Keratinocyte (primary cell): ENCODE data around the gene LRRC3C. TPM values are rescaled to one million over a fixed set of nuclear protein-coding genes. Genes with fewer than 3 reads are reported as not detected.

Experiments used
- DNase-seq: peaks from one replicate; pipeline ENCODE4 v3.0.0-alpha.2; 2011; ENCODE audit warnings: low read depth, missing footprints, low spot score
- FAIRE-seq: peaks from 2 replicates; lab custom pipeline; 2011; peaks lifted over from hg19 to GRCh38; lab: Jason Lieb, UNC
- H2AFZ ChIP-seq: 2 replicates; pipeline ENCODE4 v1.6.0; 2012; ENCODE audit warnings: low read length, control low read depth, inconsistent platforms; ENCODE audit not compliant: control insufficient read depth
- H3K27ac ChIP-seq: 2 replicates; pipeline ENCODE4 v1.5.1; 2011; ENCODE audit warnings: low read length; ENCODE audit not compliant: control insufficient read depth, insufficient read depth
- H3K27me3 ChIP-seq: 3 replicates; pipeline ENCODE4 v1.6.0; 2011; ENCODE audit warnings: low read length; ENCODE audit not compliant: control insufficient read depth, insufficient read depth; ENCODE audit errors: extremely low read depth
- H3K36me3 ChIP-seq, 2 experiments: 2 replicates in 1 of 2; 3 replicates in 1 of 2; pipeline ENCODE4 v1.5.1; 2011; ENCODE audit warnings: low read length in 2 of 2, mild to moderate bottlenecking in 1 of 2; ENCODE audit not compliant: control insufficient read depth in 2 of 2, insufficient read depth in 2 of 2; ENCODE audit errors: extremely low read depth in 1 of 2
- H3K4me1 ChIP-seq: 3 replicates; pipeline ENCODE4 v1.5.1; 2011; ENCODE audit warnings: low read length; ENCODE audit not compliant: control insufficient read depth, insufficient read depth; ENCODE audit errors: extremely low read depth
- H3K4me2 ChIP-seq: 3 replicates; pipeline ENCODE4 v1.6.0; 2011; ENCODE audit warnings: low read depth, low read length; ENCODE audit not compliant: control insufficient read depth, insufficient read depth; ENCODE audit errors: extremely low read depth
- H3K4me3 ChIP-seq, 3 experiments: fragments of 200-600 bp in 1 of 3; sonication (generic) in 1 of 3; 2 replicates in 2 of 3; 3 replicates in 1 of 3; pipeline ENCODE4 v1.5.1; 2011 to 2016; ENCODE audit warnings: low read length in 3 of 3, mild to moderate bottlenecking in 3 of 3, control low read depth in 2 of 3, inconsistent platforms in 1 of 3, low read depth in 1 of 3, mixed read lengths in 1 of 3, mixed run types in 1 of 3, moderate library complexity in 1 of 3; ENCODE audit not compliant: control insufficient read depth in 2 of 3, insufficient read depth in 2 of 3; ENCODE audit errors: extremely low read depth in 1 of 3
- H3K79me2 ChIP-seq: 2 replicates; pipeline ENCODE4 v1.6.0; 2012; ENCODE audit warnings: low read length; ENCODE audit not compliant: control insufficient read depth, insufficient read depth
- H3K9ac ChIP-seq: 3 replicates; pipeline ENCODE4 v1.6.0; 2011; ENCODE audit warnings: low read length; ENCODE audit not compliant: control insufficient read depth, insufficient read depth; ENCODE audit errors: extremely low read depth
- H3K9me1 ChIP-seq: 3 replicates; pipeline ENCODE4 v1.6.0; 2011; ENCODE audit warnings: low read length; ENCODE audit not compliant: control insufficient read depth, insufficient read depth; ENCODE audit errors: extremely low read depth
- H3K9me3 ChIP-seq: 2 replicates; pipeline ENCODE4 v1.5.1; 2012; ENCODE audit warnings: low read depth, low read length; ENCODE audit not compliant: control insufficient read depth
- H4K20me1 ChIP-seq: 3 replicates; pipeline ENCODE4 v1.6.0; 2011; ENCODE audit warnings: low read length; ENCODE audit not compliant: control insufficient read depth, insufficient read depth; ENCODE audit errors: extremely low read depth
- CTCF ChIP-seq, 3 experiments: IDR thresholded peaks in 1 of 3; conservative IDR thresholded peaks in 1 of 3; optimal IDR thresholded peaks in 1 of 3; 2 replicates in 2 of 3; 3 replicates in 1 of 3; pipeline versions ENCODE3 to v1.5.1; 2011; ENCODE audit warnings: low read length in 3 of 3, mild to moderate bottlenecking in 3 of 3, moderate library complexity in 2 of 3, control low read depth in 1 of 3, inconsistent platforms in 1 of 3; ENCODE audit not compliant: insufficient read depth in 2 of 3; ENCODE audit errors: extremely low read depth in 1 of 3
- EZH2 ChIP-seq: IDR thresholded peaks from one replicate; pipeline ENCODE4 v1.6.1; 2012; ENCODE audit warnings: inconsistent platforms, mild to moderate bottlenecking, low read length, moderate library complexity
- dilution Hi-C: fragments of 300-500 bp; cut with MboI; formaldehyde crosslinking; loops from one replicate; pipeline ENCODE4 v1.7.0; 2020; ENCODE audit warnings: low sequenced_read_pairs; ENCODE audit not compliant: extremely low pct_ligation_motif_present
- polyA plus RNA-seq, 5 experiments: library from polyadenylated mRNA; depleted of rRNA in 3 of 5; stranded (reverse) in 3 of 5; stranded (forward) in 1 of 5; unstranded in 1 of 5; fragments of >200 nt; gene quantifications; 1 replicate in 1 of 5; 2 replicates in 3 of 5; 3 replicates in 1 of 5; pipeline versions ENCODE4 v1.2.1 to v1.2.3, GENCODE V29; 2011 to 2012; ENCODE audit warnings: missing spikeins in 2 of 5, low read depth in 1 of 5, low replicate concordance in 1 of 5

Gene LRRC3C
- polyA plus RNA-seq, 1 donor (not counting 4 experiments of a cell fraction or from before 2014, with no cell fraction given) = not detected

GRCh38 chr17:39904990-39905288, 22.6 kb upstream of the LRRC3C start:
- FAIRE-seq = no peak
- no peak for DNase-seq
- dilution Hi-C loops = no loop called here
- H3K9ac ChIP-seq = no peak overlapping the region
- no peaks in the 10 kb centered on the region for H3K4me1 ChIP-seq
- H3K27ac ChIP-seq = no peak overlapping the region
- H4K20me1 ChIP-seq = no peaks in the 10 kb centered on the region
- no peak overlapping the region for H3K4me2 ChIP-seq
- no peaks in the 10 kb centered on the region for H3K27me3 ChIP-seq
- no peaks in the 10 kb centered on the region for H3K9me1 ChIP-seq
- H3K36me3 ChIP-seq = peaks cover 0 to 3% of the 10 kb centered on the region in 2 experiments
- TF ChIP-seq EZH2 (no peak), CTCF (optimal IDR thresholded peaks at IDR 0.05 in 1 of 3, IDR thresholded peaks at IDR 0.05 in 1 of 3, conservative IDR thresholded peaks at IDR 0.05 in 1 of 3; ENCODE audit: extremely low read depth in 1 of 3, insufficient read depth in 2 of 3, low read length in 3 of 3) (no peak)
- no peaks in the 10 kb centered on the region for H3K9me3 ChIP-seq
- H2AFZ ChIP-seq = no peak overlapping the region
- H3K4me3 ChIP-seq = no peak overlapping the region
- H3K79me2 ChIP-seq = no peaks in the 10 kb centered on the region

- FAIRE-seq (no peak), DNase-seq (no peak)
- dilution Hi-C loops = no loop called here
- Histone ChIP-seq H3K4me3 (no peak overlapping the region), H3K4me2 (no peak overlapping the region), H3K4me1 (no peaks in the 10 kb centered on the region), H3K9me3 (no peaks in the 10 kb centered on the region), H3K27ac (no peak overlapping the region), H3K9me1 (no peaks in the 10 kb centered on the region), H3K36me3 (peaks cover 0 to 15% of the 10 kb centered on the region in 2 experiments), H3K27me3 (no peaks in the 10 kb centered on the region), H3K79me2 (no peaks in the 10 kb centered on the region), H2AFZ (no peak overlapping the region), H3K9ac (no peak overlapping the region), H4K20me1 (no peaks in the 10 kb centered on the region)
- TF ChIP-seq EZH2 (no peak), CTCF (optimal IDR thresholded peaks at IDR 0.05 in 1 of 3, IDR thresholded peaks at IDR 0.05 in 1 of 3, conservative IDR thresholded peaks at IDR 0.05 in 1 of 3; ENCODE audit: extremely low read depth in 1 of 3, insufficient read depth in 2 of 3, low read length in 3 of 3) (no peak)
These were observed 18.7 kb upstream of the LRRC3C start for GRCh38 chr17:39908789-39909352.
